ENCODE data around the gene PTPA. TPM values are rescaled to one million over a fixed set of nuclear protein-coding genes. Genes with fewer than 3 reads are reported as not detected.

The PTPA gene
- total and polyA plus RNA-seq, 7 experiments from 2014 or later: 12.6 to 110 (median 48.1) TPM

- Histone ChIP-seq H3K27ac (ENCODE audit: low read depth, low read length) (no peak overlapping the region), H3K9me3 (ENCODE audit: control insufficient read depth in 2 of 3, low read length in 3 of 3) (no peaks in the 10 kb centered on the region), H3K4me3 (ENCODE audit: low read length) (no peak overlapping the region), H3K27me3 (ENCODE audit: control insufficient read depth in 2 of 2, insufficient read depth in 2 of 2, low read length in 2 of 2) (no peaks in the 10 kb centered on the region), H3K4me1 (ENCODE audit: control insufficient read depth in 2 of 2, insufficient read depth in 2 of 2, low read length in 2 of 2) (peaks cover 13 to 17% of the 10 kb centered on the region in 2 donors), H3K36me3 (ENCODE audit: control insufficient read depth in 2 of 3, insufficient read depth in 3 of 3, low read length in 3 of 3) (peaks cover 0 to 5% (median 0%) of the 10 kb centered on the region in 3 experiments)
- Mint-ChIP-seq H3K9me3 (peaks cover 0 to 4% (median 0%) of the 10 kb centered on the region in 11 donors), H3K27me3 (no peaks in the 10 kb centered on the region), H3K27ac (peak overlapping the region in 3 of 9 donors; percentile 14 to 68 (median 68)), H3K36me3 (no peaks in the 10 kb centered on the region), H3K4me1 (peaks cover 7 to 36% (median 28%) of the 10 kb centered on the region in 7 donors), H3K4me3 (no peak overlapping the region)
- CTCF ChIA-PET: no interaction called here
- POLR2A ChIA-PET: no interaction called here
- DNase-seq: no peak
- intact Hi-C loops (cut with micrococcal nuclease): no loop called here
- ATAC-seq: no peak
These were observed 35.1 kb upstream of the PTPA start for GRCh38 chr9:129075996-129076639.

GRCh38 chr9:129076640-129077037, 34.6 kb upstream of the PTPA start:
- Mint-ChIP-seq H3K9me3 (peaks cover 0 to 4% (median 0%) of the 10 kb centered on the region in 11 donors), H3K4me3 (no peak overlapping the region), H3K4me1 (peaks cover 4 to 33% (median 26%) of the 10 kb centered on the region in 7 donors), H3K27ac (no peak overlapping the region), H3K36me3 (no peaks in the 10 kb centered on the region), H3K27me3 (no peaks in the 10 kb centered on the region)
- ATAC-seq (no peak), DNase-seq (no peak)
- H3K27me3 ChIP-seq (ENCODE audit: control insufficient read depth in 2 of 2, insufficient read depth in 2 of 2, low read length in 2 of 2): no peaks in the 10 kb centered on the region
- H3K27ac ChIP-seq (ENCODE audit: low read depth, low read length): no peak overlapping the region
- H3K36me3 ChIP-seq (ENCODE audit: control insufficient read depth in 2 of 3, insufficient read depth in 3 of 3, low read length in 3 of 3): peaks cover 0 to 3% (median 0%) of the 10 kb centered on the region in 3 experiments
- ChIA-PET POLR2A (no interaction called here), CTCF (no interaction called here)
- H3K4me3 ChIP-seq (ENCODE audit: low read length): no peak overlapping the region
- intact Hi-C loops (cut with micrococcal nuclease): no loop called here
- H3K9me3 ChIP-seq (ENCODE audit: control insufficient read depth in 2 of 3, low read length in 3 of 3): no peaks in the 10 kb centered on the region
- peaks cover 14 to 15% of the 10 kb centered on the region in 2 donors for H3K4me1 ChIP-seq (ENCODE audit: control insufficient read depth in 2 of 2, insufficient read depth in 2 of 2, low read length in 2 of 2)

- CTCF ChIA-PET: no interaction called here
- H3K27me3 ChIP-seq (ENCODE audit: control insufficient read depth in 2 of 2, insufficient read depth in 2 of 2, low read length in 2 of 2): no peaks in the 10 kb centered on the region
- H3K4me1 Mint-ChIP-seq: peaks cover 0 to 34% (median 27%) of the 10 kb centered on the region in 7 donors
- no peak overlapping the region for H3K4me3 ChIP-seq (ENCODE audit: low read length)
- POLR2A ChIA-PET: no interaction called here
- H3K4me3 Mint-ChIP-seq: no peak overlapping the region
- H3K27ac ChIP-seq (ENCODE audit: low read depth, low read length): no peak overlapping the region
- H3K36me3 Mint-ChIP-seq: no peaks in the 10 kb centered on the region
- H3K4me1 ChIP-seq (ENCODE audit: control insufficient read depth in 2 of 2, insufficient read depth in 2 of 2, low read length in 2 of 2): peaks cover 14 to 21% of the 10 kb centered on the region in 2 donors
- H3K9me3 Mint-ChIP-seq: peaks cover 0 to 4% (median 0%) of the 10 kb centered on the region in 11 donors
- peaks cover 0 to 3% (median 0%) of the 10 kb centered on the region in 3 experiments for H3K36me3 ChIP-seq (ENCODE audit: control insufficient read depth in 2 of 3, insufficient read depth in 3 of 3, low read length in 3 of 3)
- no peaks in the 10 kb centered on the region for H3K27me3 Mint-ChIP-seq
- DNase-seq: no peak
- intact Hi-C loops (cut with micrococcal nuclease): no loop called here
- ATAC-seq: no peak
- H3K9me3 ChIP-seq (ENCODE audit: control insufficient read depth in 2 of 3, low read length in 3 of 3): no peaks in the 10 kb centered on the region
- no peak overlapping the region for H3K27ac Mint-ChIP-seq
These were observed 34.0 kb upstream of the PTPA start for GRCh38 chr9:129077236-129077635.

- Histone ChIP-seq H3K27ac (ENCODE audit: low read depth, low read length) (no peak overlapping the region), H3K4me1 (ENCODE audit: control insufficient read depth in 2 of 2, insufficient read depth in 2 of 2, low read length in 2 of 2) (peaks cover 20 to 25% of the 10 kb centered on the region in 2 donors), H3K36me3 (ENCODE audit: control insufficient read depth in 2 of 3, insufficient read depth in 3 of 3, low read length in 3 of 3) (peaks cover 0 to 13% (median 0%) of the 10 kb centered on the region in 3 experiments), H3K4me3 (ENCODE audit: low read length) (no peak overlapping the region), H3K27me3 (ENCODE audit: control insufficient read depth in 2 of 2, insufficient read depth in 2 of 2, low read length in 2 of 2) (no peaks in the 10 kb centered on the region), H3K9me3 (ENCODE audit: control insufficient read depth in 2 of 3, low read length in 3 of 3) (no peaks in the 10 kb centered on the region)
- no peak for ATAC-seq
- peaks cover 0 to 4% (median 0%) of the 10 kb centered on the region in 11 donors for H3K9me3 Mint-ChIP-seq
- H3K4me1 Mint-ChIP-seq: peaks cover 6 to 36% (median 26%) of the 10 kb centered on the region in 7 donors
- H3K27me3 Mint-ChIP-seq: no peaks in the 10 kb centered on the region
- H3K36me3 Mint-ChIP-seq: no peaks in the 10 kb centered on the region
- CTCF ChIA-PET: interaction anchor here (0.6 kb wide), 1 partner anchor 569 kb away, joined by 3 read pairs; no protein-coding TSS in a partner anchor
- peak overlapping the region in 1 of 9 donors; percentile 71 for H3K27ac Mint-ChIP-seq
- POLR2A ChIA-PET: interaction anchor here (0.7 to 1.3 kb wide), 2 partner anchors 10 to 32 kb away, joined by 3 read pairs; partner anchors contain the start of gene CRAT
- H3K4me3 Mint-ChIP-seq: peak overlapping the region in 9 of 10 donors; percentile 36 to 94 (median 88)
- intact Hi-C loops (cut with micrococcal nuclease): no loop called here
- no peak for DNase-seq
These were observed 32.3 kb upstream of the PTPA start for GRCh38 chr9:129078691-129079503.

- CTCF ChIA-PET: no interaction called here
- DNase-seq (no peak), ATAC-seq (no peak)
- H3K9me3 ChIP-seq (ENCODE audit: control insufficient read depth in 2 of 3, low read length in 3 of 3): no peaks in the 10 kb centered on the region
- peak overlapping the region in 7 of 9 donors; percentile 18 to 89 (median 78) for H3K27ac Mint-ChIP-seq
- no peaks in the 10 kb centered on the region for H3K27me3 Mint-ChIP-seq
- peaks cover 19 to 20% of the 10 kb centered on the region in 2 donors for H3K4me1 ChIP-seq (ENCODE audit: control insufficient read depth in 2 of 2, insufficient read depth in 2 of 2, low read length in 2 of 2)
- peak overlapping the region; percentile 77 for H3K4me3 ChIP-seq (ENCODE audit: low read length)
- no peaks in the 10 kb centered on the region for H3K36me3 Mint-ChIP-seq
- intact Hi-C loops (cut with micrococcal nuclease): loop anchor here (1.0 to 2.0 kb wide), 4 partner anchors 51 to 261 kb away; partner anchors contain the start of genes DOLK (in 1 of the 2), ENDOG (in 1 of the 2), LRRC8A (in 1 of the 2) and NUP188 (in 1 of the 2)
- H3K36me3 ChIP-seq (ENCODE audit: control insufficient read depth in 2 of 3, insufficient read depth in 3 of 3, low read length in 3 of 3): peaks cover 0 to 20% (median 0%) of the 10 kb centered on the region in 3 experiments
- peaks cover 6 to 41% (median 26%) of the 10 kb centered on the region in 7 donors for H3K4me1 Mint-ChIP-seq
- no peak overlapping the region for H3K27ac ChIP-seq (ENCODE audit: low read depth, low read length)
- peak overlapping the region; percentile 88 to 94 (median 90) for H3K4me3 Mint-ChIP-seq
- POLR2A ChIA-PET: interaction anchor here (0.7 to 1.8 kb wide), 4 partner anchors 24 to 60 kb away, joined by 3 to 6 read pairs (median 4); partner anchors contain the start of gene CRAT
- H3K9me3 Mint-ChIP-seq: peaks cover 0 to 4% (median 0%) of the 10 kb centered on the region in 11 donors
- H3K27me3 ChIP-seq (ENCODE audit: control insufficient read depth in 2 of 2, insufficient read depth in 2 of 2, low read length in 2 of 2): no peaks in the 10 kb centered on the region
These were observed 31.4 kb upstream of the PTPA start for GRCh38 chr9:129079829-129080228.

- peak overlapping the region; percentile 77 for H3K4me3 ChIP-seq (ENCODE audit: low read length)
- ChIA-PET POLR2A (interaction anchor here (0.8 to 1.8 kb wide), 11 partner anchors 9 to 527 kb away, joined by 3 to 8 read pairs (median 4); partner anchors contain the start of genes MIGA2 and SH3GLB2), CTCF (interaction anchor here (0.6 to 1.1 kb wide), 2 partner anchors 702 to 876 kb away, joined by 4 read pairs; no protein-coding TSS in a partner anchor)
- Mint-ChIP-seq H3K27ac (peak overlapping the region in 8 of 9 donors; percentile 30 to 93 (median 82)), H3K4me3 (peak overlapping the region; percentile 88 to 94 (median 90)), H3K36me3 (peaks cover 0 to 2% (median 0%) of the 10 kb centered on the region in 5 donors), H3K4me1 (peaks cover 6 to 41% (median 26%) of the 10 kb centered on the region in 7 donors), H3K9me3 (peaks cover 0 to 4% (median 0%) of the 10 kb centered on the region in 11 donors), H3K27me3 (no peaks in the 10 kb centered on the region)
- peaks cover 19 to 20% of the 10 kb centered on the region in 2 donors for H3K4me1 ChIP-seq (ENCODE audit: control insufficient read depth in 2 of 2, insufficient read depth in 2 of 2, low read length in 2 of 2)
- H3K27me3 ChIP-seq (ENCODE audit: control insufficient read depth in 2 of 2, insufficient read depth in 2 of 2, low read length in 2 of 2): no peaks in the 10 kb centered on the region
- no peak for ATAC-seq
- H3K27ac ChIP-seq (ENCODE audit: low read depth, low read length): peak overlapping the region; percentile 41
- intact Hi-C loops (cut with micrococcal nuclease): loop anchor here (1.0 to 2.0 kb wide), 4 partner anchors 51 to 261 kb away; partner anchors contain the start of genes DOLK (in 1 of the 2), ENDOG (in 1 of the 2), LRRC8A (in 1 of the 2) and NUP188 (in 1 of the 2)
- H3K36me3 ChIP-seq (ENCODE audit: control insufficient read depth in 2 of 3, insufficient read depth in 3 of 3, low read length in 3 of 3): peaks cover 0 to 24% (median 0%) of the 10 kb centered on the region in 3 experiments
- no peaks in the 10 kb centered on the region for H3K9me3 ChIP-seq (ENCODE audit: control insufficient read depth in 2 of 3, low read length in 3 of 3)
- DNase-seq: peak in 1 of 9 donors; percentile 8
These were observed 31.0 kb upstream of the PTPA start for GRCh38 chr9:129080298-129080600.

All from naive thymus-derived CD4-positive, alpha-beta T cell (primary cell).